GM19193 (cell line): ENCODE results near the gene CASP2.

Experiments used
- POLR2A ChIP-seq: IDR thresholded peaks from 4 replicates; pipeline ENCODE4 v1.6.1; 2011; ENCODE audit not compliant: insufficient read depth, insufficient read length; ENCODE audit errors: extremely low read depth

CASP2 gene

DNA sequence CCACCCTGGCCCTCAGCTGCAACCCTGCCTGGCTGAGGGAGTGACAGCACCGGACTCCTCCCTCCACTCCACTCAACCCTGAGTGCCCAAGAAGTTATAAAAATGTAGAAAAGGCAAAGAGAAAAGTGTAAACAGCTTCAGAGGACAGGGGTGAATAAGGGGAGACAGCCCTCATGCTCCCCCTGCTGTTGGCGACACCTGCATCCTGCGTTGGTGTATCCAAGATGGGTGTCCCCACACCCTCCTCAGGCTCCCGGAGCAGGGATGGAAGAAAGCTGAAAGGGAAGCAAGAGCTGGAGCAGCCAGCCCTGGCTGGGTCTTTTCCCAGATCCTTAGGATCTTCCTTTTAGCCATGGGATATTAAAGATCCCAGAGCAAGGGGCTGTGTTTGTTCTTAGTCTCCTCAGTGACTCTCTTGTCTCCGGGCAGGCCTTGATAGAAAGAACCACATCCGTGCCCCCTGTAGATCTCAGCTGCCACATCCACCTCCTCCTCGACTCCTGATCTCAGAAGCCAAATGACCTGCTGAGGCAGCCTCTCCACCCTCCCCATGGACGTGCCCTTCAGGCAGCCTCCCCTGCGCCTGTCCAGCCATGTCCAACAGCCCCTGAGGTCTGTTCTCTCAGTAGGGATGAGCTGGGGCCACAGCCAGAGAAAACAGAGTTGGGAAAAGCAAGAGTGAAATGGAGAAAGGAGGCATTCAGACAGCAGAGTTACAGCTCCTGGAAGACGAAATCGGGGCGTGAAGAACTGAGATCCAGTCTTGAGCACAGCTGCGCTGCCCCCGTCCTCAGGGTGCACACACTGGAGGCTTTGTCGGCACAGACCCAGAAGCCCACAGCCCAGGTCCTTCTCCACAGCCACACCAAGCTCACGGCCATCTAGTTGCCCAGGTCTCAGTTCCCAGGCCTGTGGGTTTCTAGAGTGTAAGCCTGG is 67.6 kb downstream of the CASP2 start:
- no peak for TF ChIP-seq POLR2A

- TF ChIP-seq POLR2A, result no peak
Observed at GRCh38 chr7:143356414-143357050, 68.4 kb downstream of the CASP2 start.
